Large intestine (tissue), 3 donors: Measurements from ENCODE around the gene ENG. TPM values are rescaled to one million over a fixed set of nuclear protein-coding genes. Genes with fewer than 3 reads are reported as not detected.
"Not testable (repeated sequence)": the region's sequence is repeated elsewhere in the genome, so short reads cannot be mapped to it uniquely, and the experiment has no call there.

Source experiments
- DNase-seq, 2 donors: peaks; one replicate each; pipeline versions ENCODE4 v3.0.0 to v3.0.0-alpha.2; 2013
- H3K27ac ChIP-seq: one replicate; pipeline ENCODE4 v1.5.1; 2013; ENCODE audit warnings: low read length
- H3K27me3 ChIP-seq: 2 replicates; pipeline ENCODE4 v1.6.1; 2013; ENCODE audit warnings: low read length; ENCODE audit not compliant: control insufficient read depth, insufficient read depth
- H3K36me3 ChIP-seq: 2 replicates; pipeline ENCODE4 v1.6.1; 2013; ENCODE audit warnings: low read length; ENCODE audit not compliant: control insufficient read depth, insufficient read depth
- H3K4me1 ChIP-seq: one replicate; pipeline ENCODE4 v1.6.1; 2013; ENCODE audit warnings: low read length; ENCODE audit not compliant: control insufficient read depth, insufficient read depth
- H3K4me3 ChIP-seq: one replicate; pipeline ENCODE4 v1.5.1; 2013; ENCODE audit warnings: low read length
- H3K9me3 ChIP-seq: one replicate; pipeline ENCODE4 v1.6.1; 2013; ENCODE audit warnings: mild to moderate bottlenecking, low read depth, low read length, moderate library complexity; ENCODE audit not compliant: control insufficient read depth
- WGBS: methylation state at CpG from one replicate; pipeline ENCODE4 v1.1.5; 2013; ENCODE audit warnings: low lambda C conversion rate; ENCODE audit not compliant: insufficient coverage; 5-methylcytosine and 5-hydroxymethylcytosine counted together
- polyA plus RNA-seq: library from polyadenylated mRNA; unstranded; fragments of 120-200 nt; gene quantifications from one replicate; pipeline ENCODE4 v1.2.1, GENCODE V29; 2013

The ENG gene
- polyA plus RNA-seq, 1 donor, result 21.6 TPM

DNA sequence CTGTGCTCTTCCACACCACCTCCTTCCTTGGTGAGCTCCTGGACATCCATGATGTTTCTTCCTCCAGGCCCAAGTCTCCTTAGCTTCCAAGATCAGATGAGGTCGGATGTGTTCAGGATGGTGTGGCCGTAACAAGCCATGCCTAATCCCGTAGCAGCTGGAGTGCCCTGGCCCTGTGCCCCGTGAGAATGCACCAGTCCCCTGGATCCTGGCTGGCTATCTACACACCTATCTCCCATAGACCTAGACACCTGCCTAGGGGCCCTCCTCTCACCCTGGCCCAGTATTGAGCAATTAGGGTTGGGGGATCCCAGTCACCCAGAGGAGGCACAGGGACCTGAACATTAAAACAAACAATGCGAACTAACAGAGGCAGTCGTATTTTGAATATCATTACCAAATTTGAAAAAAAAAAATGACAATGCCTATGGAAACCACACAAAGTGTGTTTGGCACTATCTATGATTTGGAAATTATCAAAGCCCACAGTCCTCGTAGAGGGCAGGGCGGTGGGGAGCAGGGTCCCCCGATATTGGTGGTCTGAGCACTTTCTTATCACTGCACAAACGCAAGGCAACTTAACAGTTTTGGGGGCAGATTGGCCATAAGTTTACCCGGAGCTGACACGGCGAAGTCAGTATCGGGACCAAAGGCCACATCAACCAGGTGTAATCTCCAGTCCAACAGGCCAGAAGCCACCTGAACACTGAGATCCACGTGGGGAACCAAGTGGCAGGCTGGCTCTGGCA, 13.2 kb downstream of the ENG start:
- no peak overlapping the region for H3K4me3 ChIP-seq
- H3K36me3 ChIP-seq, result peaks cover 8% of the 10 kb centered on the region
- no CpG with 5 or more reads among the region's 15 CpGs for WGBS
- H3K9me3 ChIP-seq, result no peaks in the 10 kb centered on the region
- no peak overlapping the region for H3K27ac ChIP-seq
- DNase-seq, result peak in 1 of 2 donors; percentile 26
- no peaks in the 10 kb centered on the region for H3K4me1 ChIP-seq
- no peaks in the 10 kb centered on the region for H3K27me3 ChIP-seq

DNA sequence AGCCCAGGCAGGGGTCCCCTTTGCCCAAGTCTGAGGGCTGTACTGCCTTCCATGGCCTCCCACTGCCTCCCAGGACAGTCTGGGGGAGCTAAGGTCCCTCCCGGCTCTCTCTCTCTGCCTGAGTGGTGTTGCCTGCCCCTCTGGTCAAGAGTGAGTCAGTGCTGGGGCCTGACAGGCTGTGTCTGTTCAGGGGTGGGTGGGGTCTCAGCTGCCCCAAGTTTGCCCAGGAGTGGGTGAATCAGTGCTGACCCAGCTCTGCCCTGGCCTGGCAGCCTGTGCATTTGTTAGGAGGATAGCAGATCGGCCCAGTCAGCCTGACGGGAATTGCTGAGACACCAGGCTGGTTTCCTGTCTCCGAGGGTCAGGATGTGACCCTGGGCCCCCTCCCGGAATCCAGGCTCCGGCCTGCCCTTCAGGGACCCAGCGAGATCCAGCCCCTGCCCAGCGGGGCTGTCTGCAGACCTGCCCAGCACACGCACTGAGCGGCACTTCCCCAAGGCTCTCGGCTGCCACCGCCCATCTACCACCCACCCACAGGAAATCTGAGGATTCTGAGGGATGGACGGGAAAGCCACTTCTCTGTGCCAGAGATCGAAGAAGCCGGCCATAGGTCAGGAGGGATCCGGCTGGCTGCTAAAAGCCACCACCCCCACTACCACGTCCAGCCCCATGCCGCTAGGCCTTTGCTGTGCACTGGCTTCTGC, 15.9 kb downstream of the ENG start:
- no peak for DNase-seq
- no CpG with 5 or more reads among the region's 18 CpGs for WGBS
- H3K4me3 ChIP-seq, result no peak overlapping the region
- no peak overlapping the region for H3K27ac ChIP-seq
- peaks cover 6% of the 10 kb centered on the region for H3K4me1 ChIP-seq
- peaks cover 8% of the 10 kb centered on the region for H3K36me3 ChIP-seq
- no peaks in the 10 kb centered on the region for H3K9me3 ChIP-seq
- peaks cover 3% of the 10 kb centered on the region for H3K27me3 ChIP-seq

DNA sequence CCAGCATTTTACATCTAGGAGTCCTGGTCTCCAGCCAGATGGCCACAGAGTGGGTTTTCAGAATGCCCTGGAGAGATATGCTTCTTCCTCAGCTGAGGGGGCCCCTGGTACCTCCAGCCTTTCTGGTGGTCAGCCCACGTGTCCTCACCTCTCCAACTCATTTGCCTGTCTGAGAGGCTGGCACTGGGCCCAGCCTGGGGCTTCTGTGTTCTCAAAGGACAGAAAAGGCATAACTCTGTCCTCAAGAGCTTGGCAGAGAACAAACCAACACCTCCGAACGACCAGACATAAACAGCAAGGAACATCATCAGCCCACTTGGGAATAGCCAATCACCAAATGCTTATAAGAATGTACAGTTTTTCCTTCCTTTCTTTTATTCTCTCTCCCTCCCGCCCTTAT, 17.1 kb downstream of the ENG start:
- no peaks in the 10 kb centered on the region for H3K9me3 ChIP-seq
- peaks cover 4% of the 10 kb centered on the region for H3K36me3 ChIP-seq
- peaks cover 3% of the 10 kb centered on the region for H3K27me3 ChIP-seq
- no CpG with 5 or more reads among the region's 4 CpGs for WGBS
- H3K4me1 ChIP-seq, result peaks cover 6% of the 10 kb centered on the region
- no peak overlapping the region for H3K27ac ChIP-seq
- H3K4me3 ChIP-seq, result no peak overlapping the region
- no peak for DNase-seq

DNA sequence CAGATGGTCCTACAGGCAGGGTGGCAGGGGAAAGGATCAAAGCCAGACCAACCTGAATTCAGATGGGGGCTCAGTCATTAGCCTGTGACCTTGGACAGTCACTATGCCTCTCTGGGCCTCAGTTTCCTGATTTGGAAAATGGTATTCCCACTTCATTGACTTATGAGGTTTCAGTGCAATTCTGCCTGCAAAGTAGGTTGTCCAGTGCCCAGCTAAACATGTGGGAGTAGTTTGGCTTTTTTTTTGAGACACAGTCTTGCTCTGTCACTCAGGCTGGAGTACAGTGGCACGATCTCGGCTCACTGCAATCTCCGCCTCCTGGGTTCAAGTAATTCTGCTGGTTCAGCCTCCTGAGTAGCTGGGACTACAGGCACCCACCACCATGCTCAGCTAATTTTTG, 17.9 kb downstream of the ENG start:
- not testable (repeated sequence) for H3K9me3 ChIP-seq, H3K27me3 ChIP-seq, H3K4me1 ChIP-seq, H3K36me3 ChIP-seq, H3K4me3 ChIP-seq, DNase-seq, H3K27ac ChIP-seq
- no CpG with 5 or more reads among the region's 3 CpGs for WGBS

DNA sequence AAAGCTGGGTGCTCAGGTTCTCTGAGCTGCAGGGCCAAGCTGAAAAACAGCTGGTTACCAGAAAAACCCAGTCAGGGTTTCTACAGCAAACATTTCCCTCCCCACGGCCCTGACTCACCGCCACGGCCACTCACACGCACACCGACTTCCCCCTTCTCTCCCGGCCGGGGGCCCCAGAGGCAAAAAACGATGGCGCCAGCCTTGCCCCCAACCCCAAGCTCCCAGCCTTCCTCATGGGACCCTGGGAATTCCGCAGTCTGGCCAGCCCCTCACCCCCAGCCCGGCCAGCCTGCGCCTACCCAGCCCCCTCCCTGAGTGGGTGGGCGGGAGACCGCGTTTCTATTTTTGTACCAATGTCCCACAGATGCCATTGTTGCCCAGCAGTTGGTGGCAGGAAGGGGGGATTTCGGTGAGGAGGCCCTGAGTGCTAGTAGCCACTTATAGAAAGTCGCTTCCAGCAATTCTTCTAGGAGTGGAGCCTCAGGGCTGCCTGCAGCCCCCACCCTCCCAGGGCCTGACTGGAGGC, 18.4 kb downstream of the ENG start:
- no peak for DNase-seq
- H3K4me1 ChIP-seq, result peaks cover 6% of the 10 kb centered on the region
- WGBS, result no CpG with 5 or more reads among the region's 17 CpGs

DNA sequence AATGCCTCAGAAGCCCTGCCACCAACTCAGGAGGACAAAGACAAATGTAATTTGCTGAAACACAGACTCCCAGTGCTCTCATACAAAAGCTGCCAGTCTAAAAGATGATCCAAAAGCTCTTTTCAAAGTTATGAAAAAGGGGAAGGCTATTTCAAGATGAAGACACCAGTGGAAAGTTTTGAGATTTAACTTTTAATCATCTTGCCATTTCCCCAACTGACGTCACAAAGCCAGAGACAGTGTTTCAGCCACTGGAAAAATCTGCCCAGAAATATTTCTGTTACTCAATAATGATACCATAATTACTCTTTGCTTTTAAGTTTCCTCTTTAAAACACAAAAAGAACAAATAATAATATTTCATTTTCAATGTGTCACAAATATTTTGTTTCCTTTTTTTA, 20.9 kb downstream of the ENG start:
- peaks cover 3% of the 10 kb centered on the region for H3K27me3 ChIP-seq
- DNase-seq, result no peak
- H3K4me1 ChIP-seq, result peaks cover 9% of the 10 kb centered on the region
- H3K9me3 ChIP-seq, result no peaks in the 10 kb centered on the region
- H3K27ac ChIP-seq, result no peak overlapping the region
- no peaks in the 10 kb centered on the region for H3K36me3 ChIP-seq
- 60% methylated on average over 1 of the region's 1 CpG for WGBS
- H3K4me3 ChIP-seq, result no peak overlapping the region

More for the DNA sequence above, 18.4 kb downstream of the ENG start:
- Histone ChIP-seq H3K9me3 (no peaks in the 10 kb centered on the region), H3K36me3 (peaks cover 3% of the 10 kb centered on the region), H3K4me3 (no peak overlapping the region), H3K27ac (peak overlapping the region; percentile 58), H3K27me3 (peaks cover 3% of the 10 kb centered on the region)

DNA sequence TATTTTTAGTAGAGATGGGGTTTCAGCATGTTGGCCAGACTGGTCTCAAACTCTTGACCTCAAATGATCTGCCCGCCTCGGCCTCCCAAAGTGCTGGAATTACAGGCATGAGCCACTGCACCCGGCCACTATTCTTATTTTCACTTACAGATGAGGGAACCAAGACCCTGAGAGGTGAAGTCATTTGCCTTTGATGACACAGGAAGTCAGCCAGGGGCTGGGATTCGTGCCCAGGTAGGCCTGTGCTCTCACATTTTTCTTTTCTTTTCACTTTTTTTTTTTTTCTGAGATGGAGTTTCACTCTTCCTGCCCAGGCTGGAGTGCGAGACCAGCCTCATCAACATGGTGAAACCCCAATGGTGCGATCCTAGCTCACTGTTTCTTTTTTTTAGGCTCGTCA, 22.2 kb downstream of the ENG start:
- Histone ChIP-seq H3K4me3 (no peak overlapping the region), H3K27ac (no peak overlapping the region), H3K36me3 (no peaks in the 10 kb centered on the region), H3K27me3 (peaks cover 10% of the 10 kb centered on the region), H3K4me1 (peaks cover 10% of the 10 kb centered on the region), H3K9me3 (no peaks in the 10 kb centered on the region)
- DNase-seq, result no peak
- 50% methylated on average over 1 of the region's 7 CpGs for WGBS

DNA sequence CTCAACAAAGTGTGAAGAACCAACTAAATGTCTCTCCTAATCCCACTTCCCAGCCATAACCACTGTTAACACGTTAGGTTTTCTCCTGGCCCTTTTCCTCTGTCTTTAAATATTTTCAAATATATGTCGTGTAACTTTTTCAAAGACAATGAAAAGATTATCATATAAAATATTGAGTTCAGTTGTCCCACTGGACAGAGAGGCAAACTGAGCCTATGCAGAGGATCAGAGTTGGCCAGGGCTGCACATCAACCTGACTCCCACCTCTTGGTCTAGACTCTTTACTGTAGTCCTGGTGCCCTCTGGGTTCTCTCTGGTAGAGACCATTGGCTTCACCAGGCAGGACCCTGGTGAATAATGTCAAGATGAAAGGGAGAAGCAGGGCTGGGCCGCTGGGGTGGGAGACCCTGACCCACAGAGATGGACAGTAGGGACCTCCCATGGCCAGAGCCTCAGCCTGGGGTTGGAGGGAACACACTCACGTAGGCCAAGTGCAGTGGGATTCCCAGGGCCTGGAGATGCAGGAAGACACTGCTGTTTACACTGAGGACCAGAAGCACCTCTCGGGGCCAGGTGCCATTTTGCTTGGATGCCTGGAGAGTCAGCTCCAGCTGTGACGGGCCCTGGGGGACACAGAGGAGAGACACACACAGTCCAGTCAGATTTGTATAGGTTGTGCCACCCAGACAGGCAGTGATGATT, 25.1 kb downstream of the ENG start:
- WGBS, result no CpG with 5 or more reads among the region's 6 CpGs
- no peak for DNase-seq
- Histone ChIP-seq H3K36me3 (no peaks in the 10 kb centered on the region), H3K27ac (no peak overlapping the region), H3K27me3 (peaks cover 21% of the 10 kb centered on the region), H3K4me1 (peaks cover 10% of the 10 kb centered on the region), H3K4me3 (no peak overlapping the region), H3K9me3 (no peaks in the 10 kb centered on the region)

DNA sequence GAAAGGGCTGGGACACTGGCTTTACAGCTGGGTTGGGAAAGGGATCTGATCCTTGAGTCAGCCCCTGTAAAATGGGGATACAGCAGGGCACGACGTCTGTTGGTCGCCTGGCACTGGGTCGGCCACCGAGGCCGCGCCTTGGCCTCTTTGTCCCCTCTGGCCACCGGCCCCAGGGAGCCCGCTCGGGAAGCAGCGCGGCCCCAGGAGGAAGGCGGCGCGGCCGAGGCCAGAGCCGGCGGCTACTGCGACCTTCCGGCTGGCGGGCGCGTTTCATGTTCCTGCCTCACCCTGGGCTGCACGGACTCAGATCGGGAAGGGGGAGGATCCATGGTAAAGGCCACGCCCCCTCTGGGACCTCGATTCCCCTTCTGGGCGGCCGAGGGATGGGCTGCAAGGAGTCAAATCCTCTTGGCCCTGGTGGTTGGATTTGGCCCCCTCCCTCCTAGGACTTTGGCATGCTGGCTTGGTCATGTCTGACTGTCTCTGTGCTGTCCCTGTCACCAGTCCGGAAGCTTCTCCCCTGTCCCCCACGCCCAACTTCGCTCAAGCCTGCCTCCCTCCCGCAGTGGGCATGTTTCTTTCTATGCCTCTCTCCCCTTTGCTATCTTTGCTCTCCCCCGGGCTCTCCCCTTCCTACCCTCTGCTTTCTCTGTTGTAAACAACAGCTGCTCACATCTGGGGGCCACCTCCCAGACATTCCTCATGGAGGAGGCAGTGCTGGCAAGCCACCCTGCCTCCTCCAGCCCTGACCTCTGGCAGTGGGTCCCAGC, 26.0 kb downstream of the ENG start:
- Histone ChIP-seq H3K9me3 (no peaks in the 10 kb centered on the region), H3K4me1 (peaks cover 10% of the 10 kb centered on the region), H3K36me3 (no peaks in the 10 kb centered on the region), H3K27me3 (peaks cover 21% of the 10 kb centered on the region), H3K4me3 (no peak overlapping the region), H3K27ac (peak overlapping the region; percentile 17)
- no CpG with 5 or more reads among the region's 34 CpGs for WGBS
- peak; percentile 66 to 70 for DNase-seq
